A549 (cell line): Measurements from ENCODE around the gene ZBED4. TPM values are rescaled to one million over a fixed set of nuclear protein-coding genes. Genes with fewer than 3 reads are reported as not detected.
A peak's percentile ranks its signal among the peaks of the same experiment; 100 is the strongest.

ENCODE experiments used
- ATAC-seq, 2 experiments: fragments of 200-7000 bp in 1 of 2; fragments of >200 bp in 1 of 2; cut with Nextera tagmentation in 1 of 2; cut with Tn5 transposase in 1 of 2; 3 replicates each; pipeline versions ENCODE4 v1.8.0 to v1.9.1; 2018 to 2020; ENCODE audit warnings: mild to moderate bottlenecking in 1 of 2, moderate library complexity in 1 of 2
- CTCF ChIA-PET: fragments of 300-600 bp; sonication (Branson Sonifier 250); formaldehyde crosslinking; extraction: SDS; loops from one replicate; lab custom pipeline; 2021; ENCODE audit warnings: antibody characterized with exemption, inconsistent platforms; lab: Yijun Ruan, JAX
- POLR2A ChIA-PET: fragments of 350-600 bp; formaldehyde crosslinking; extraction: SDS; loops from one replicate; lab custom pipeline; 2021; ENCODE audit warnings: antibody characterized with exemption, inconsistent platforms; lab: Yijun Ruan, JAX
- DNase-seq, 2 experiments: peaks; one replicate each; pipeline versions ENCODE4 v3.0.0 to v3.0.0-alpha.2; 2011 to 2016; ENCODE audit warnings: low read depth in 1 of 2, low spot score in 1 of 2
- FAIRE-seq: peaks from 2 replicates; lab custom pipeline; 2011; peaks lifted over from hg19 to GRCh38; lab: Jason Lieb, UNC
- H3K27ac ChIP-seq, 2 experiments: fragments of >200 bp; sonication (Bioruptor Twin); formaldehyde crosslinking; 3 replicates each; pipeline ENCODE4 v1.5.1; 2016 to 2017
- H3K4me1 ChIP-seq: fragments of >200 bp; sonication (Bioruptor Twin); formaldehyde crosslinking; 3 replicates; pipeline ENCODE4 v1.6.1; 2016
- H3K4me2 ChIP-seq: fragments of >200 bp; sonication (Bioruptor Twin); formaldehyde crosslinking; 3 replicates; pipeline ENCODE4 v1.6.1; 2016
- H3K4me3 ChIP-seq: fragments of >200 bp; sonication (Bioruptor Twin); formaldehyde crosslinking; 3 replicates; pipeline ENCODE4 v1.5.1; 2016
- H3K9me3 ChIP-seq: fragments of >200 bp; sonication (Bioruptor Twin); formaldehyde crosslinking; 3 replicates; pipeline ENCODE4 v1.6.1; 2016
- BHLHE40 ChIP-seq: IDR thresholded peaks from 2 replicates; pipeline ENCODE4 v1.6.1; 2012; ENCODE audit warnings: low read depth, low read length, inconsistent platforms
- CBX2 ChIP-seq: fragments of 200-600 bp; sonication (generic); IDR thresholded peaks from 2 replicates; pipeline ENCODE4 v1.6.1; 2016; ENCODE audit warnings: low read depth, mild to moderate bottlenecking, borderline replicate concordance
- CHD2 ChIP-seq: fragments of 150-350 bp; IDR thresholded peaks from 2 replicates; pipeline ENCODE4 v1.6.1; 2014; ENCODE audit warnings: low read length; ENCODE audit not compliant: partially characterized antibody
- FOSB ChIP-seq: fragments of 250-450 bp; sonication (Bioruptor Pico); IDR thresholded peaks from 2 replicates; pipeline ENCODE4 v1.5.0; 2020; ENCODE audit warnings: mild to moderate bottlenecking, moderate library complexity
- HEYL ChIP-seq: fragments of 250-450 bp; sonication (Bioruptor Pico); IDR thresholded peaks from 2 replicates; pipeline ENCODE4 v1.8.0; 2021; ENCODE audit warnings: mild to moderate bottlenecking, moderate library complexity
- HOXA7 ChIP-seq: fragments of 250-450 bp; sonication (Bioruptor Pico); IDR thresholded peaks from 2 replicates; pipeline ENCODE4 v1.5.0; 2020; ENCODE audit warnings: mild to moderate bottlenecking, moderate library complexity
- JUN ChIP-seq, 2 experiments: fragments of >200 bp; sonication (Bioruptor Twin); formaldehyde crosslinking; IDR thresholded peaks; 2 replicates in 1 of 2; 3 replicates in 1 of 2; pipeline ENCODE4 v1.6.1; 2016 to 2017
- MAZ ChIP-seq: fragments of 150-350 bp; IDR thresholded peaks from 2 replicates; pipeline ENCODE4 v1.6.1; 2014; ENCODE audit warnings: antibody characterized with exemption, low read depth, low read length, borderline replicate concordance
- NPAS2 ChIP-seq: fragments of 250-450 bp; sonication (Bioruptor Pico); IDR thresholded peaks from 2 replicates; pipeline ENCODE4 v1.8.0; 2022; ENCODE audit warnings: mild to moderate bottlenecking, moderate library complexity, borderline replicate concordance
- PHF8 ChIP-seq: fragments of 200-600 bp; sonication (generic); IDR thresholded peaks from 2 replicates; pipeline ENCODE4 v1.6.1; 2016; ENCODE audit warnings: low read depth, mild to moderate bottlenecking, antibody characterized with exemption, moderate library complexity, borderline replicate concordance
- POLR2A ChIP-seq: IDR thresholded peaks from 2 replicates; pipeline ENCODE4 v1.6.1; 2012; ENCODE audit warnings: mild to moderate bottlenecking, low read length
- RNF2 ChIP-seq: fragments of 200-600 bp; sonication (generic); IDR thresholded peaks from 2 replicates; pipeline ENCODE4 v1.6.1; 2016; ENCODE audit warnings: low read depth, mild to moderate bottlenecking, antibody characterized with exemption, moderate library complexity, borderline replicate concordance
- SMC3 ChIP-seq: fragments of >200 bp; sonication (Bioruptor Twin); formaldehyde crosslinking; IDR thresholded peaks from 3 replicates; pipeline ENCODE4 v1.6.1; 2018; ENCODE audit warnings: inconsistent platforms
- SREBF2 ChIP-seq: fragments of 450-650 bp; IDR thresholded peaks from 2 replicates; pipeline ENCODE4 v1.6.1; 2014; ENCODE audit warnings: mild to moderate bottlenecking, moderate library complexity
- ZC3H11A ChIP-seq: fragments of 450-650 bp; IDR thresholded peaks from 2 replicates; pipeline ENCODE4 v1.6.1; 2014; ENCODE audit warnings: antibody characterized with exemption, mild to moderate bottlenecking
- WGBS: methylation state at CpG from one replicate; pipeline ENCODE4 v1.1.6; 2017; ENCODE audit errors: missing lambda C conversion rate; 5-methylcytosine and 5-hydroxymethylcytosine counted together
- polyA minus RNA-seq: library from RNA; depleted of rRNA, polyadenylated mRNA; stranded (reverse); fragments of >200 nt; gene quantifications from 2 replicates; pipeline ENCODE4 v1.2.3, GENCODE V29; 2011; rRNA and poly(A)+ RNA removed
- polyA plus RNA-seq, 4 experiments: library from polyadenylated mRNA; depleted of rRNA in 3 of 4; stranded (reverse); fragments of >200 nt; fragmentation: RNase III in 1 of 4; extraction: RNeasy Plus Mini Kit Qiagen cat#74134 plus additional on column Dnase treatment in 1 of 4; gene quantifications; 2 replicates in 3 of 4; 3 replicates in 1 of 4; pipeline ENCODE4 v1.2.3, GENCODE V29; 2011 to 2017
- TF ChIP-seq, protein P1 (sequence below): fragments of >200 bp; sonication (Bioruptor Twin); formaldehyde crosslinking; IDR thresholded peaks from 3 replicates; pipeline ENCODE4 v1.5.1; 2016
- TF ChIP-seq, protein P2 (sequence below): IDR thresholded peaks from 2 replicates; pipeline ENCODE4 v1.6.1; 2012
- TF ChIP-seq, protein P3 (sequence below): fragments of 250-450 bp; sonication (Bioruptor Pico); IDR thresholded peaks from 2 replicates; pipeline ENCODE4 v1.5.0; 2021; ENCODE audit warnings: mild to moderate bottlenecking, moderate library complexity, borderline replicate concordance
- TF ChIP-seq, protein P4 (sequence below): IDR thresholded peaks from 2 replicates; pipeline ENCODE4 v1.6.1; 2012
- TF ChIP-seq, protein P5 (sequence below): fragments of 200-600 bp; sonication (generic); IDR thresholded peaks from 2 replicates; pipeline ENCODE4 v1.6.1; 2016; ENCODE audit warnings: antibody characterized with exemption, mild to moderate bottlenecking, moderate library complexity

Gene ZBED4, protein sequence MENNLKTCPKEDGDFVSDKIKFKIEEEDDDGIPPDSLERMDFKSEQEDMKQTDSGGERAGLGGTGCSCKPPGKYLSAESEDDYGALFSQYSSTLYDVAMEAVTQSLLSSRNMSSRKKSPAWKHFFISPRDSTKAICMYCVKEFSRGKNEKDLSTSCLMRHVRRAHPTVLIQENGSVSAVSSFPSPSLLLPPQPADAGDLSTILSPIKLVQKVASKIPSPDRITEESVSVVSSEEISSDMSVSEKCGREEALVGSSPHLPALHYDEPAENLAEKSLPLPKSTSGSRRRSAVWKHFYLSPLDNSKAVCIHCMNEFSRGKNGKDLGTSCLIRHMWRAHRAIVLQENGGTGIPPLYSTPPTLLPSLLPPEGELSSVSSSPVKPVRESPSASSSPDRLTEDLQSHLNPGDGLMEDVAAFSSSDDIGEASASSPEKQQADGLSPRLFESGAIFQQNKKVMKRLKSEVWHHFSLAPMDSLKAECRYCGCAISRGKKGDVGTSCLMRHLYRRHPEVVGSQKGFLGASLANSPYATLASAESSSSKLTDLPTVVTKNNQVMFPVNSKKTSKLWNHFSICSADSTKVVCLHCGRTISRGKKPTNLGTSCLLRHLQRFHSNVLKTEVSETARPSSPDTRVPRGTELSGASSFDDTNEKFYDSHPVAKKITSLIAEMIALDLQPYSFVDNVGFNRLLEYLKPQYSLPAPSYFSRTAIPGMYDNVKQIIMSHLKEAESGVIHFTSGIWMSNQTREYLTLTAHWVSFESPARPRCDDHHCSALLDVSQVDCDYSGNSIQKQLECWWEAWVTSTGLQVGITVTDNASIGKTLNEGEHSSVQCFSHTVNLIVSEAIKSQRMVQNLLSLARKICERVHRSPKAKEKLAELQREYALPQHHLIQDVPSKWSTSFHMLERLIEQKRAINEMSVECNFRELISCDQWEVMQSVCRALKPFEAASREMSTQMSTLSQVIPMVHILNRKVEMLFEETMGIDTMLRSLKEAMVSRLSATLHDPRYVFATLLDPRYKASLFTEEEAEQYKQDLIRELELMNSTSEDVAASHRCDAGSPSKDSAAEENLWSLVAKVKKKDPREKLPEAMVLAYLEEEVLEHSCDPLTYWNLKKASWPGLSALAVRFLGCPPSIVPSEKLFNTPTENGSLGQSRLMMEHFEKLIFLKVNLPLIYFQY
- polyA plus RNA-seq (2011; rRNA removed): 8.6 and 12.3 TPM in 2 replicates
- 7.4 and 9.0 TPM in 2 replicates for polyA plus RNA-seq (2012; cell fraction: cytosol; rRNA removed)
- 11.1 and 11.7 TPM in 2 replicates for polyA plus RNA-seq (2012; cell fraction: nucleus; rRNA removed)
- 8.5 to 9.5 TPM (median 8.9 TPM) in 3 replicates for polyA plus RNA-seq (2017; fragmentation: RNase III; extraction: RNeasy Plus Mini Kit Qiagen cat#74134 plus additional on column Dnase treatment)
- polyA minus RNA-seq: 10.9 and 14.4 TPM in 2 replicates

DNA sequence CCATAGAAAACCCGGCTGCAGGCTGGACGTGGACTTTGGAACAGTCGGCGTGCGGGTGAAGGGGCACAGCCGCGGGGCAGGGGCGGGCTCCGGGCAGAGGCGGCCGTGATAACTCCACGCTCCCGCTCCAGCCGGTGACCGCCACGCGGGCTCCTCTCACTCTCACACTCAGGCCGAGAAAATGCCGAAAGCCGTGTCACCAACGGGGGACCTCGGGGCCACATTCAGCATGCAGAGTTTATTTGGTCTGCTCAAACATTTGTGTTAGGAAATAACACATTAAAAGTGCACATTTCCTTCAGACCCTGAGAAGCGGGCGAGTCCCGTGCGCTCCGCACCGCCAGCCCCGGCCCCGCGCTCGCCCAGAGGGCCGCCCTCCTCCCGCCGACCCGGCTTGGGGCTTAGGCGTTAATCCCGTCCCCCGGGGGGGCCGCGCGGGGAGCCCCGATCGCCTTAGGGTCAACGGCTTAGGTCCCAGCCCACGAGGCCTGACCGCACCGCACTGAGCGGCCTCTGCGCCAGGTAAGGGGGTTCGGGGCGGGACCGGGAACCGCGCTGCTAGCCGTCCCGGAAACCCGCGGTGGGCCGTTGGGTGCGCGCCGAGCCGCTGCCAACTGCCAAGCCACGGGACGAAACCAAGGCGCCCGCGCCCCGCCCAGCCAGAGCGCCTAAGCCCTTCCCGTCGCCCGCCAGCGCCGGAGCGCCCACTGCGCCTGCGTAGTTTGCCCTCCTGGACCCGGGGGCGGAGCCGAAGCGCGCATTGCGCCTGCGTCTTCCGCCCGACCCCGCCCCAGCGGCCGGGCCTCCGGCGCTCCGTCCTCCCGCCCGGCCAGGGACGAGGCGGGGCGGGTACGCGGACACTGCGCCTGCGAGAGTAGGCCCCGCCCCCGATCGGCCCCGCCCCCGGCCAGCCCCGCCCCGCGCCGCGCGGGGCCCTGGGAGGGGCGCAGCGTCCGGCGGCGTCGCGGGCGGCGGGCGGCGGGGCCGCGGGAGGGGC is at the start of gene ZBED4:
TSS of gene ZBED4 (plus strand) at position 947 of the 997 bp plus-strand sequence. CDS start 29,819 bp downstream, outside the sequence.
- peak; percentile 77 to 94 for DNase-seq
- Histone ChIP-seq H3K27ac (peak within 1 kb of the TSS; percentile 96 to 99), H3K4me3 (peak within 1 kb of the TSS; percentile 79)
- POLR2A ChIA-PET: no interaction called here
- TF ChIP-seq JUN (IDR thresholded peaks at IDR 0.05) (peak in 1 of 2 experiments; percentile 85; a peak in 3 of 5 replicates), POLR2A (peak; percentile 81), CHD2 (no peak), SREBF2 (no peak), HOXA7 (CRISPR knock-in tag) (no peak), HEYL (no peak), PHF8 (peak; percentile 86)
- TF ChIP-seq, protein P1, sequence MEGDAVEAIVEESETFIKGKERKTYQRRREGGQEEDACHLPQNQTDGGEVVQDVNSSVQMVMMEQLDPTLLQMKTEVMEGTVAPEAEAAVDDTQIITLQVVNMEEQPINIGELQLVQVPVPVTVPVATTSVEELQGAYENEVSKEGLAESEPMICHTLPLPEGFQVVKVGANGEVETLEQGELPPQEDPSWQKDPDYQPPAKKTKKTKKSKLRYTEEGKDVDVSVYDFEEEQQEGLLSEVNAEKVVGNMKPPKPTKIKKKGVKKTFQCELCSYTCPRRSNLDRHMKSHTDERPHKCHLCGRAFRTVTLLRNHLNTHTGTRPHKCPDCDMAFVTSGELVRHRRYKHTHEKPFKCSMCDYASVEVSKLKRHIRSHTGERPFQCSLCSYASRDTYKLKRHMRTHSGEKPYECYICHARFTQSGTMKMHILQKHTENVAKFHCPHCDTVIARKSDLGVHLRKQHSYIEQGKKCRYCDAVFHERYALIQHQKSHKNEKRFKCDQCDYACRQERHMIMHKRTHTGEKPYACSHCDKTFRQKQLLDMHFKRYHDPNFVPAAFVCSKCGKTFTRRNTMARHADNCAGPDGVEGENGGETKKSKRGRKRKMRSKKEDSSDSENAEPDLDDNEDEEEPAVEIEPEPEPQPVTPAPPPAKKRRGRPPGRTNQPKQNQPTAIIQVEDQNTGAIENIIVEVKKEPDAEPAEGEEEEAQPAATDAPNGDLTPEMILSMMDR: no peak
- TF ChIP-seq, protein P2, sequence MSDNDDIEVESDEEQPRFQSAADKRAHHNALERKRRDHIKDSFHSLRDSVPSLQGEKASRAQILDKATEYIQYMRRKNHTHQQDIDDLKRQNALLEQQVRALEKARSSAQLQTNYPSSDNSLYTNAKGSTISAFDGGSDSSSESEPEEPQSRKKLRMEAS: peak; percentile 59
- TF ChIP-seq, all 56 proteins: peak for 4
- Histone ChIP-seq H3K4me2 (peak within 1 kb of the TSS; percentile 97), H3K9me3 (no peaks in the 10 kb centered on the region), H3K4me1 (peaks cover 12% of the 10 kb centered on the region)
- ATAC-seq (peak; percentile 80 to 92), FAIRE-seq (no peak)
- 1% methylated on average over 10 of the region's 127 CpGs for WGBS
- CTCF ChIA-PET: no interaction called here

DNA sequence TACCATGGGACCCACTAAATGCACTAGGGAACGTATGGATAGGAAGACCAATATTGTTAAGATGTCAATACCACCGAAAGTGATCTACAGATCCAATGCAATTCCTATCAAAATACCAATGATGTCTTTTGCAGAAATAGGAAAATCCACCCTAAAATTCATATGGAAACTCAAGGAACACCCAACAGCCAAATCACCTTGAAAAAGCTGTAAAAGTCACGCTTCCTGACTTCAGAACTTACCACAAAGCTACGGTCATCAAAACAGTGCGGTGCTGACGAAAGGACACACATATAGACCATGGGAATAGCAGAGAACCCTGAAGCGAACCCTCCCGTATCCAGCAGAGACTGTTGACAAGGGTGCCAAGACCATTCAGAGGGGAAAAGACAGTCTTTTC is 46.5 kb upstream of the ZBED4 start:
- Histone ChIP-seq H3K4me3 (no peak overlapping the region), H3K4me2 (no peak overlapping the region), H3K9me3 (no peaks in the 10 kb centered on the region), H3K27ac (no peak overlapping the region), H3K4me1 (peaks cover 5% of the 10 kb centered on the region; the same call in 1 of the 3 replicates)
- DNase-seq (no peak), FAIRE-seq (no peak), ATAC-seq (no peak)
- CTCF ChIA-PET: no interaction called here
- POLR2A ChIA-PET: no interaction called here
- 98% methylated on average over 8 of the region's 8 CpGs for WGBS
- TF ChIP-seq RNF2 (no peak), PHF8 (no peak), SMC3 (no peak), CBX2 (no peak), NPAS2 (CRISPR knock-in tag) (no peak), JUN (IDR thresholded peaks at IDR 0.05) (no peak), MAZ (no peak), FOSB (CRISPR knock-in tag) (no peak), BHLHE40 (no peak), ZC3H11A (no peak)
- TF ChIP-seq, protein P3, sequence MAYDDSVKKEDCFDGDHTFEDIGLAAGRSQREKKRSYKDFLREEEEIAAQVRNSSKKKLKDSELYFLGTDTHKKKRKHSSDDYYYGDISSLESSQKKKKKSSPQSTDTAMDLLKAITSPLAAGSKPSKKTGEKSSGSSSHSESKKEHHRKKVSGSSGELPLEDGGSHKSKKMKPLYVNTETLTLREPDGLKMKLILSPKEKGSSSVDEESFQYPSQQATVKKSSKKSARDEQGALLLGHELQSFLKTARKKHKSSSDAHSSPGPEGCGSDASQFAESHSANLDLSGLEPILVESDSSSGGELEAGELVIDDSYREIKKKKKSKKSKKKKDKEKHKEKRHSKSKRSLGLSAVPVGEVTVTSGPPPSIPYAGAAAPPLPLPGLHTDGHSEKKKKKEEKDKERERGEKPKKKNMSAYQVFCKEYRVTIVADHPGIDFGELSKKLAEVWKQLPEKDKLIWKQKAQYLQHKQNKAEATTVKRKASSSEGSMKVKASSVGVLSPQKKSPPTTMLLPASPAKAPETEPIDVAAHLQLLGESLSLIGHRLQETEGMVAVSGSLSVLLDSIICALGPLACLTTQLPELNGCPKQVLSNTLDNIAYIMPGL (CRISPR knock-in tag): no peak
- TF ChIP-seq, protein P4, sequence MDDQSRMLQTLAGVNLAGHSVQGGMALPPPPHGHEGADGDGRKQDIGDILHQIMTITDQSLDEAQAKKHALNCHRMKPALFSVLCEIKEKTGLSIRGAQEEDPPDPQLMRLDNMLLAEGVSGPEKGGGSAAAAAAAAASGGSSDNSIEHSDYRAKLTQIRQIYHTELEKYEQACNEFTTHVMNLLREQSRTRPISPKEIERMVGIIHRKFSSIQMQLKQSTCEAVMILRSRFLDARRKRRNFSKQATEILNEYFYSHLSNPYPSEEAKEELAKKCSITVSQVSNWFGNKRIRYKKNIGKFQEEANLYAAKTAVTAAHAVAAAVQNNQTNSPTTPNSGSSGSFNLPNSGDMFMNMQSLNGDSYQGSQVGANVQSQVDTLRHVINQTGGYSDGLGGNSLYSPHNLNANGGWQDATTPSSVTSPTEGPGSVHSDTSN: no peak
- TF ChIP-seq, protein P5, sequence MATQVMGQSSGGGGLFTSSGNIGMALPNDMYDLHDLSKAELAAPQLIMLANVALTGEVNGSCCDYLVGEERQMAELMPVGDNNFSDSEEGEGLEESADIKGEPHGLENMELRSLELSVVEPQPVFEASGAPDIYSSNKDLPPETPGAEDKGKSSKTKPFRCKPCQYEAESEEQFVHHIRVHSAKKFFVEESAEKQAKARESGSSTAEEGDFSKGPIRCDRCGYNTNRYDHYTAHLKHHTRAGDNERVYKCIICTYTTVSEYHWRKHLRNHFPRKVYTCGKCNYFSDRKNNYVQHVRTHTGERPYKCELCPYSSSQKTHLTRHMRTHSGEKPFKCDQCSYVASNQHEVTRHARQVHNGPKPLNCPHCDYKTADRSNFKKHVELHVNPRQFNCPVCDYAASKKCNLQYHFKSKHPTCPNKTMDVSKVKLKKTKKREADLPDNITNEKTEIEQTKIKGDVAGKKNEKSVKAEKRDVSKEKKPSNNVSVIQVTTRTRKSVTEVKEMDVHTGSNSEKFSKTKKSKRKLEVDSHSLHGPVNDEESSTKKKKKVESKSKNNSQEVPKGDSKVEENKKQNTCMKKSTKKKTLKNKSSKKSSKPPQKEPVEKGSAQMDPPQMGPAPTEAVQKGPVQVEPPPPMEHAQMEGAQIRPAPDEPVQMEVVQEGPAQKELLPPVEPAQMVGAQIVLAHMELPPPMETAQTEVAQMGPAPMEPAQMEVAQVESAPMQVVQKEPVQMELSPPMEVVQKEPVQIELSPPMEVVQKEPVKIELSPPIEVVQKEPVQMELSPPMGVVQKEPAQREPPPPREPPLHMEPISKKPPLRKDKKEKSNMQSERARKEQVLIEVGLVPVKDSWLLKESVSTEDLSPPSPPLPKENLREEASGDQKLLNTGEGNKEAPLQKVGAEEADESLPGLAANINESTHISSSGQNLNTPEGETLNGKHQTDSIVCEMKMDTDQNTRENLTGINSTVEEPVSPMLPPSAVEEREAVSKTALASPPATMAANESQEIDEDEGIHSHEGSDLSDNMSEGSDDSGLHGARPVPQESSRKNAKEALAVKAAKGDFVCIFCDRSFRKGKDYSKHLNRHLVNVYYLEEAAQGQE: no peak
